HFFc6 (cell line): ENCODE results near the gene FBXO24. TPM values are rescaled to one million over a fixed set of nuclear protein-coding genes. Genes with fewer than 3 reads are reported as not detected.

Source experiments
- DNase-seq: peaks from one replicate; pipeline ENCODE4 v3.0.0-alpha.2; 2018
- H3K27ac Mint-ChIP-seq: 2 replicates; pipeline ENCODE4 v1.8.0; 2020; ENCODE audit warnings: mild to moderate bottlenecking, mixed read lengths
- H3K27me3 Mint-ChIP-seq: 2 replicates; pipeline ENCODE4 v1.8.0; 2021; ENCODE audit warnings: mild to moderate bottlenecking, moderate library complexity, mixed read lengths; ENCODE audit not compliant: insufficient read depth
- H3K36me3 Mint-ChIP-seq: 2 replicates; pipeline ENCODE4 v1.8.0; 2021; ENCODE audit warnings: low read depth, mixed read lengths
- H3K4me1 Mint-ChIP-seq: 2 replicates; pipeline ENCODE4 v1.8.0; 2020; ENCODE audit warnings: low read depth, mixed read lengths
- H3K4me3 Mint-ChIP-seq: 2 replicates; pipeline ENCODE4 v1.8.0; 2020; ENCODE audit warnings: mild to moderate bottlenecking, moderate library complexity, mixed read lengths
- H3K9me3 Mint-ChIP-seq: 2 replicates; pipeline ENCODE4 v1.8.0; 2020; ENCODE audit warnings: mild to moderate bottlenecking, mixed read lengths
- CTCF ChIP-seq: fragments of 200-600 bp; sonication (generic); IDR thresholded peaks from 2 replicates; pipeline ENCODE4 v1.5.0; 2021; ENCODE audit warnings: antibody characterized with exemption, mild to moderate bottlenecking
- total RNA-seq, 6 experiments: library from RNA; stranded (reverse); fragmentation: NEBNext Ultra II Directional; extraction: Animal tissue kit (Norgen Biotek cat#: 25700); gene quantifications; 2 replicates in 1 of 6; 3 replicates in 5 of 6; pipeline ENCODE4 v1.2.3, GENCODE V29; 2021

FBXO24 gene
- total RNA-seq, 6 experiments from 2014 or later, result 0.20 to 0.47 (median 0.28) TPM

- peaks cover 2% of the 10 kb centered on the region; the same call in 1 of the 2 replicates for H3K36me3 Mint-ChIP-seq
- no peak overlapping the region for H3K4me3 Mint-ChIP-seq
- TF ChIP-seq CTCF, result no peak
- no peaks in the 10 kb centered on the region; the same call in 1 of the 2 replicates for H3K4me1 Mint-ChIP-seq
- peaks cover 15% of the 10 kb centered on the region for H3K27me3 Mint-ChIP-seq
- DNase-seq, result no peak
- H3K9me3 Mint-ChIP-seq, result no peaks in the 10 kb centered on the region
- no peak overlapping the region for H3K27ac Mint-ChIP-seq
These were observed 11.5 kb upstream of the FBXO24 start for GRCh38 chr7:100574362-100575205.

- peaks cover 13% of the 10 kb centered on the region; the same call in 1 of the 2 replicates for H3K27me3 Mint-ChIP-seq
These were observed 10.9 kb upstream of the FBXO24 start for GRCh38 chr7:100575206-100575631.

GRCh38 chr7:100575746-100576383 lies 10.3 kb upstream of the FBXO24 start:
- Mint-ChIP-seq H3K27ac (no peak overlapping the region), H3K36me3 (peaks cover 4% of the 10 kb centered on the region; the same call in 1 of the 2 replicates), H3K9me3 (no peaks in the 10 kb centered on the region), H3K4me3 (no peak overlapping the region), H3K4me1 (no peaks in the 10 kb centered on the region; the same call in 1 of the 2 replicates), H3K27me3 (peaks cover 13% of the 10 kb centered on the region; the same call in 1 of the 2 replicates)
- DNase-seq, result no peak
- no peak for TF ChIP-seq CTCF

More at GRCh38 chr7:100575206-100575631, 10.9 kb upstream of the FBXO24 start:
- Mint-ChIP-seq H3K4me3 (no peak overlapping the region), H3K27ac (no peak overlapping the region), H3K4me1 (no peaks in the 10 kb centered on the region; the same call in 1 of the 2 replicates), H3K9me3 (no peaks in the 10 kb centered on the region), H3K36me3 (peaks cover 4% of the 10 kb centered on the region; the same call in 1 of the 2 replicates)
- DNase-seq, result no peak
- no peak for TF ChIP-seq CTCF

GRCh38 chr7:100576384-100576993 lies 9.6 kb upstream of the FBXO24 start:
- no peak for DNase-seq
- Mint-ChIP-seq H3K36me3 (peaks cover 4% of the 10 kb centered on the region; the same call in 1 of the 2 replicates), H3K27me3 (peaks cover 13% of the 10 kb centered on the region; the same call in 1 of the 2 replicates), H3K4me1 (no peaks in the 10 kb centered on the region; the same call in 1 of the 2 replicates), H3K4me3 (no peak overlapping the region), H3K27ac (no peak overlapping the region), H3K9me3 (no peaks in the 10 kb centered on the region)
- no peak for TF ChIP-seq CTCF

GRCh38 chr7:100577103-100577502 lies 9.0 kb upstream of the FBXO24 start:
- no peak overlapping the region for H3K4me3 Mint-ChIP-seq
- H3K9me3 Mint-ChIP-seq, result no peaks in the 10 kb centered on the region
- TF ChIP-seq CTCF, result no peak
- no peaks in the 10 kb centered on the region; the same call in 1 of the 2 replicates for H3K4me1 Mint-ChIP-seq
- H3K36me3 Mint-ChIP-seq, result peaks cover 4% of the 10 kb centered on the region; the same call in 1 of the 2 replicates
- H3K27me3 Mint-ChIP-seq, result peaks cover 10% of the 10 kb centered on the region; the same call in 1 of the 2 replicates
- no peak for DNase-seq
- no peak overlapping the region for H3K27ac Mint-ChIP-seq
